Right kidney (tissue), 9 donors: Measurements from ENCODE around the gene KRTAP19-7.

ENCODE experiments used
- DNase-seq: peaks from one replicate; pipeline ENCODE4 v3.0.0-alpha.2; 2016
- long read RNA-seq, 8 donors: transcript quantifications; one replicate each; lab custom pipeline, GENCODE V29; 2026

Gene KRTAP19-7, protein sequence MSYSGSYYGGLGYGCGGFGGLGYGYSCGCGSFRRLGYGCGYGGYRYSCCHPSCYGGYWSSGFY
- long read RNA-seq, donor 1, result 0 reads
- long read RNA-seq, donor 2, result 0 reads
- long read RNA-seq, donor 3, result 0 reads
- long read RNA-seq, donor 4, result 0 reads
- long read RNA-seq, donor 5, result 0 reads
- long read RNA-seq, donor 6, result 0 reads
- long read RNA-seq, donor 7, result 0 reads
- long read RNA-seq, donor 8, result 0 reads

DNA sequence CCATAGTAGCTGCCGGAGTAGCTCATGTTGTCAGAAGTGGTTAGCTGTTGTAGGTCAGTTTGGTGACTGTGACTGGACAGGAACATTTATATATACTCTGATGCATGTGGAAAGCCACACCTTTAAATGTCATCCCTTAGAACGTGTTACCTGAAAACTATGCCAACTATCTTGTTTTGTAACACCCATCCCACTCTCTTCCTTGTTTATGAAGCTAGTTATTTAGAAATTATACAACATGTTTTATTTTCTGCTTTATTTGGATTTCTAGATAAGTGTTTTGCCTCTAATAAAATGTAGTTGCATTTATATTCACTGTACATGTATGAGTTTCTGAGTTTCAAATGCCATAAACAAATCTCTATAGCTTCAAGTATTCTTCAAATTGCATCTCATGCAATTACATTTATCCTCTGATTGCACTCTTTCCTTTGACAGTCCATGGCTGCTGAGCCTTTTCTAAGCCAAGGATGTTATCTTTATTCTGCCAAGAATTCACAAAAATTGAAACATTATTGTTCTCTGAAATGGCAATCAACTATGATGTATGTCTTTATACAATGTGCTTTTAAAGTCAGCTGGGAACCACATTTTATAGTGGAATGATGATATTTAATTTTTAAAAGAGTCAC is at the start of gene KRTAP19-7:
TSS of gene KRTAP19-7 (minus strand) at position 51 of the 632 bp plus-strand sequence. CDS start at position 26, 25 bp downstream.
- DNase-seq, result no peak

DNA sequence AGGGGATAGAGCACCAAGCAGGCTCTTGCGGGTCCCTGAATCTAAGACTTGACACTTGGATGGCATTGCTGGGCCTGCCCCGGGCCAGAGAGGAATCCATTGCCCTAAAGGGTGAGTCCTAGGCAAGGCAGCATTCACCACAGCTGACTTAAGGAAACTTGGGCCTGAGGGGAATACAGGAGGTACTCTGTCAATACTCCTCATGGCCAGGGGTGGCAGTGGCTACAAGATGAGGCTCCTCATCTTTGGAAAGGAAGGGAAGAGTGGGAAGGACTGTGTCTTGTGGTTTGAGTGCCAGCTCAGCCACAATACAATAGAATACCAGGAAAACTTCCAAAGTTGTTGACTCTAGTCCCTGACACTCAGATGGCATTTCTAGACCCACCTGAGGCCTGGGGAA is 44.9 kb upstream of the KRTAP19-7 start:
- no peak for DNase-seq

DNA sequence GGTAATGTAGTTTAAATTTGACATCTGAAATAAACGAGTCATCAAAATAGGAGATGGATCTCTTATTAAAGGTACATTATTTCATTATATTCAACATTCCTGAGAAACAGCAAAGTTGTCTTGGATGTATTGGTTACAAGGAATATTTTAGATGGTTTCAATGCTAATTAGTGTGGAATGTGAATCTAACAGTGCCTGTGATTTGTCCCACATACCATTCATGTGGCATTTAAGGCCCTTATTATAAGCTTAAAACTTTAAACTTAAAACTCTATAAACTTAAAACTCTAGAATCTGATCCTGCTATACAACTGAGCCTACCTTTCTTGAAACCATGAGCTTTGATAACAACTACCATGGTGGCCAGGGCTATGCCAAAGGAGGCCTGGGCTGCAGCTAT is 39.7 kb upstream of the KRTAP19-7 start, which contains the start of gene KRTAP22-1:
TSS of gene KRTAP22-1 (plus strand) at position 301 of the 400 bp plus-strand sequence.
- DNase-seq, result no peak

DNA sequence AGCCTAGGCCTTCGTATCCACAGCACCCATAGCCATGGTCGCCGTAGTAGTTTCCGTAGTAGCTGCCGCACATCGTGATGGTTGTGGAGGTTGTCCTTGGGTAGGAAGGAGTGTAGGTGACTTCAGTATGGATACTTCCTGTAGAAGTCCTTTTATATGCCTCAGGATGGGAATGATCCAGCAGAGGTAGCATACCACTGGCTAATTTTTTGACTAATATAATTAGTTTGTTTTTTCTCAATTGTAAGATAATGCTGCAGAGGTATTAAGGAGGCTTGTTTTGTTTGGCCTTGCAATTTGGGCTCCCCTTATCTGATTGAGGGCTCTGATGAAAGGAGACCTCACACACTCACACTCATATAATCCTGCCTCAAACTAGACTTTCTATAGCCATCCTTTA is 37.7 kb upstream of the KRTAP19-7 start, which contains the start of gene KRTAP6-2:
TSS of gene KRTAP6-2 (minus strand) at position 101 of the 400 bp plus-strand sequence. CDS start at position 73, 28 bp downstream.
- DNase-seq, result no peak

DNA sequence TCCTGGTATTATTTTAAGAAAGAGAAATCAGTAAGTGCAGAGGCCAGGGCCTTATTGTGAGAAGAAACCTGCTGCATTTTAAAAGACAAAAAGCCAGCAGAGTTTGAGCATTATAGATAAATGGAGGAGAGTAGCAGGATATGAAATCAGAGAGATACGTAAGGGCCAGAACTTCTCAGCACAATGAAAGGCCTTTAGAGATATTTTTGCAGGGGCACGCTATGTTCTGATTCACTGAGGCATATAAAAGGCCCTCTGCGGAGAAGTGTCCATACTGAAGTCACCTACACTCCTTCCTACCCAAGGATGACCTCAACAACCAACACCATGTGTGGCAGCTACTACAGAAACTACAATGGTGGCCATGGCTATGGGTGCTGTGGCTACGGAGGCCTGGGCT is 31.0 kb upstream of the KRTAP19-7 start, which contains the start of gene KRTAP6-3:
TSS of gene KRTAP6-3 (plus strand) at position 301 of the 400 bp plus-strand sequence. CDS start at position 307, 6 bp downstream.
- DNase-seq, result no peak

DNA sequence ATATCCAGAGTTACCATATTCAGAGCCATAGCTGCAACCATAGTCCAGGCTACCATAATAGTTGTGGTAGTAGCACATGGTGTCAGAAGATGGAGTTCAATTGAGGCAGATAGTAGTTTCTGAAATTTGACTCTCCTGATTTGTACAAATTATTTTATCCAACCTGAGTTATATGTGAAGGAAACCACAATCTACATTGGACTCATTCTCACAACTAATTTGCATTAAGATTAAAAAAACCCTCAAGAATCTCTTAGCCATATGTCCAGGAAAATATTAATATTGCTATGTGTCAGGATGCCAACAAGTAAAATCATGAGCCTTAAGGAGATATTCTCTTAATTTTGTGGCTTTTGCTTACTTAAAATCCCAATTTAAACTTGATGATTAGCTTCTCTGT is 29.2 kb upstream of the KRTAP19-7 start, which contains the start of gene KRTAP22-2:
TSS of gene KRTAP22-2 (minus strand) at position 101 of the 400 bp plus-strand sequence.
- DNase-seq, result no peak

DNA sequence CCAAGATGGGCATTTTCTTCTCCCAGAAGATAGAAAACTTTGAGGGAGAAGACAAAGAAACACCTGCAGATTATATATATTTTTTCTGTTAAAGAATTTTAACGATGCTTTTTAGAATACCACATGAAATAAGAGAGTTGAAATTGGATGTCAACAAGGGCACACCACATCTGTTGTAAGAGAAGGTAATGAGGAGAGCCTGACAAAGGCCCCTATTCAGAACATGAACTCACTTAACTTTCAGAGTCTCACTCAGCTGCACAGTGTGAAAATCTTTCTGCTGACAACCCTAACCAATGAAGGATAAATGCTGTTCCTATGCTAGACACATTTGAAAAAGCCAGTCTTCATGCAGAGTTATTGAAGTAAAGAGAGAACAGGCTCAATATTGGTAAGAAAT is 21.8 kb upstream of the KRTAP19-7 start:
- DNase-seq, result no peak

DNA sequence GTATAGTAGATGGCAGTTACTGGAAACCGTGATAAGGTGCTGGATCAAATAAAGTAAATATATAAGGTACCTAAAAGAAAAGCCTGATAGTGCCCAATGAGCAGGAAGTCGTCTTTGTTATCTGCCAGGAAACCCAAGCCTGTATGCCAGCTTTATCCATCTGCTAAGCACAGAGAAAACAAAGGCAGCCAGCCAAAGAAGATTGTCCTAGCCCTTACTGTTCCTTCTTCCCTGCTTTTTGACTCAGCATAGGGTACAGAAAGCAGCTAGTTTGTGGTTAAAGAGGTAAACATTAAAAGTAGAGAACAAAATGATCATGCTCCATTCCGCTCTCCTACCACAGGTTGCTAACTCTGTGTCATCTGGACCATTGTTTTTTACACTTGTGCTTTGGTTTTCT is 19.0 kb upstream of the KRTAP19-7 start:
- DNase-seq, result no peak

DNA sequence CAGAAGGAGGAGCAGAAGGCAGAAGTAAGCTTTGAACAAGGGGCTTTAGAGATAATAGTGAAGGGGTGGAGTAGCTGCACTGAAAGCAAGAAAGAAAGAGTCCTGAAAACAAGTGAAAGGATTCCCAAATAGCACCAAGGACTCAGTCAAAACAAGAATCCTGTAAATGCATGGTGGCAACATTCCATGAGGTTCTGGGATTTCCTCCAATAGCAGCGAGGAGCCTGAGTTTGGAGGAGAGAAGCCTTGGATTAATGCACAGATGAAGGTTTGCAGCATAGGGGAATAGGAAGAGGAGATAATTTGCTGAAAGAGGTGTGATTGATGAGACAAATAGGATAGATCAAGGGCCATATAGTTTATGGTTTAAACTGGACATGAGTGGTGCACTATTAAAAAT is 18.2 kb upstream of the KRTAP19-7 start:
- no peak for DNase-seq

DNA sequence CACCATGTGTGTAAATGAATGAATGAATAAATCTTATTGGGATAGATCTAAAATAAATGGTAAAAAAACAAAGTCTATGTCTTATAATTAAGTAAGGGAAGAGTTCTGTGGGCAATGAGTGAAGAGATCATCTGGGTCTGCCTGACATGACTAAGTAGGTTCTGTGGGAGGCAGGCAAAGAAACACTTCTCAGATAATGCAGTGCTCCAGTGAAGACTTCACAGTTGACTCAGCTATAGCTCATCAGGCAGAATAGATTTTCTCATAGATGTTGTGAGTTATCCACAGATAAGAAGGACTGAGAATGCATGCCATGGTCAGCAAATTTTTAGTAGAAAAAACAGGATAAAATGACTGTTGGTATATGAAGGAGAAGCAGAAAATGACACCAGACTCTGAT is 16.7 kb upstream of the KRTAP19-7 start:
- no peak for DNase-seq

DNA sequence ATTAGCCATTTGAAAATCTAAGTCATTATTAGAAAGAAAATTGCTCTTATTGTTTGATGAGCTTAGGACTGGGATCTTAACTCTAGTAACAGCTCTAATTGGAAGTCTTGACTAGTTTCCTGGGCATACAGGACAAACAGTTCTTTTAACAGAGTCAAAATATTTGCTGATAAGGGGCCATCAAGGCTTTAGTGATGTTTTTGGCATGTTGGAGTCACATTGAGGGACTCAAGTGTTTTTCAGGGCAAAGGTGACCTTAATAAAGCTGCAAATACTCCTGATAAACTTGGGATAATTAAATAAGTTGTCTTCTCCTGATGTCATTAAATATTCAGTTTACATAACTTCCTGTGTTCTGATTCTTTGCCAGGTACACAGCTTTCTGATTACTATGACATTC is 6.5 kb upstream of the KRTAP19-7 start:
- no peak for DNase-seq

DNA sequence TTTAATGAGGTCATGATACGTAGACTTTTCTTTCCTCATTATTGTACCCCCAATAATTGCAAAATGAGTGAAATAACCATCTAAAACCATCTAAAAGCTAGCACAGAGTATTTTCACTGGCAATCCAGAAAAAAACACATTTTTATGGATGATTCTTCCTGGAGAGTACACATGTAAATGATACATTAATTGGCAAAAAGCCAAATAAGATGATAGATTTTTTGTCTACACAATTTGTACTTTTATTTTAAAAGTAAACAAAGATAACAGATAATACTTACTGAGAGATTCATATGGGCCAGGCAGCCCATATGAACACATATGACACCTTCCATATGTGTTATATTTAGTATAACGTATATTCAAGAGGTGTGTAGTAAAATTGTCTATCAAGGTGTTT is 2.5 kb upstream of the KRTAP19-7 start:
- no peak for DNase-seq

DNA sequence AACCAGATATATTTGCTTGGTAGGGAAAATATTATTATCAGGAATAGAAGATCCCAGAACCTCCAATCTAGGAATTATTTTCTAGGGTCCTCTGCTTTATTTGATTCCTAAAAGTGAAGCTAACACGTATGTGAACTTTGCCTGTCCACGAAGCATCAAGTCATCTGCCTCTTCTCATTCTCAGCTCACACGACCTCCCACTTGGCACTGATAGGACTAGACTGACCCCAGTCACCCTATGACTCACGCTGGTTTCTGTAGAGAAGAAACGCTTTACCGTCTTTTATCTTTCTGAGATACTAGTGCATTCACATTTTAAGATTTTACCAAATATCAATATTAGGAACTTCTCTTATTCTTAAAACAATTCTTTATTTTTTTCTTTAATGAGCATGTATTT is 2.0 kb upstream of the KRTAP19-7 start:
- DNase-seq, result no peak

DNA sequence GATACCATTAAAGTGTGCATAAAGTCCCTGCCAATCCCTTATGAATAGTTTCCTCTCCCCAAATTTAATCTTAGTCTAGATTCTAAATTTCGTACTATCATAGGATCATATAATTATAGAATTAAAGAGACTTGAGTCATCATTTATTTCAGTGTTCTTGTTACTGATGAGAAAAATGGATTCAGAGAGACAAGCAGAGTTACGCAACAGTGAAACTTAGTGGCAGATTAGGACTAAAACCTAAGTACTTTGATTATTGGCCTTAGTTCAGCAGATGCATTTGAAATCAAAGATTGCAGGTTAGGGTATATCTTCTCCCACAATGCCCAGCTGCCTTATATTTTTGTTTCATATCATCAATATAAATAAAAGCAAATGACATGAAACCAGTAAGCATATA is 843 bp upstream of the KRTAP19-7 start:
- DNase-seq, result no peak

DNA sequence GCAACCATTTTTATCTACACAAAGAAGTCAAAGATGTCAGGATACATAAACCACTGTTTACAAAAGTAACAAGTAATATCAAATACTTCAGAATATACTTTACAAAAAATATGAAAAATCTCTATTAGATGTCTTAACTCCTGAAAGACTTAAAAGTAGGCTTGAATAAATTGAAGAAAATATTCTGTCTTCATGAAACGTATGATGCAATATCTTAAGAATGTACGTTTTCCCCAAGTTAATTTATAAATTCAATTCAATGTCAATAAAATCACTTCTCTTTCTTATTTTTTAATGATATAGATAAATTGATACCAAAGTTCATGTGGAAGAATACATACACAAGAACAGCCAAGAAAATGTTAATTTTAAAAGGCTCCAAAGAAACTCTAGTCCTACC is 6.0 kb downstream of the KRTAP19-7 start:
- DNase-seq, result no peak

DNA sequence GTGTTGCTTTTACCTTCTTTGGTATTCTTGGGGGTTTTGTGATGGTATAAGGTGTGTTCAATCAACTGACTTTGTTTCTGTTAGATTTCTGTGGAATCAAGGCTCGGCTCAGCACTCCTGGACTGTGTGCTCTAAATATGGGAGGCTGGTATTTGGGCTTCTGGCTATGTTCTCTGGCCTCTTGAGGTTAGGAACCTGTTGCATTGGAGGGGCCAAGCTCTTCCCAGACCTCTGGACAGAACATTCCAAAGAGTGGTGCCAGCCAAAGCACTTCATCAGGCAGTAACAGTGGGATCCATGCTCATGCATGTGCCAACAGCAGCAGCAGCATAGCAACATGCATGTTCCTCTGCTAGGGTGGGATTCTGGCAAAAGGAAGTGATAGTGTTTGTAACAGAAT is 8.3 kb downstream of the KRTAP19-7 start:
- DNase-seq, result no peak

DNA sequence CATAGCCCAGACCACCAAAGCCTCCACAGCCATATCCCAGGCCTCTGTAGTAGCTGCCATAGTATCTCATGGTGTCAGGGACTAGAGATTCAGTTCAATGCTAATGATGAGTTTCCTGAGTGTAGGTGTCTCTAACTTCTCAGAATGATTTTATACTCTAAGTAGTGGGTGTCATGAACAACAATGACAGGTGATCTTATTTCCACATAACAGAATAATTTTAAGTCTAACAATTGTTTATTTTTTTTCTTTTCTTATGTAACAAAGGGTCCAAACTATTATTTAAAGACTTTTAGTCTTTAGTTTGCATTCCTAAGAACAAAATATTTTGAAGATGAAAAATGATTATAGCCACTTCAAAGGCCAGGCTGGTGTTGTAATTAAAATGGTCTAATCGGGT is 19.4 kb downstream of the KRTAP19-7 start, which contains the start of gene KRTAP19-6:
TSS of gene KRTAP19-6 (minus strand) at position 101 of the 400 bp plus-strand sequence. CDS start at position 70, 31 bp downstream.
- no peak for DNase-seq

DNA sequence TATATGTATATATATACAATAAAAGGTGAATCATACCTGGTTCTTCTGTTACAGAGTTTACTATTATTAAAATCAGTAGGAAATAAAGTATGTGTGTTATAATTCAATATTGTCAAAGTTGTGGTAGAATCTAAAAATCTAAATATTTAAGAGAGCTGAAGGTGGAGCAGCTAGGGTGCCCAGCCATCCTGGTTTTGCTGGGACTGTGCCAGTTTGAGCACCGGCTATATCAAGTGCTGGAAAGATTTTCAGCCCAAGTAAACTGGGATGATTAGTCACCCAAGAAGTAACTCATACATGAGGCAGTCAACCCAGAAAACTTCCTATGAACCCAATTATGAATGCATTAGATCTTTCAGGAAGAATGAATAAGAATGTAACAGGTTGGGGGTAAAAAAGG is 42.2 kb downstream of the KRTAP19-7 start:
- DNase-seq, result no peak

DNA sequence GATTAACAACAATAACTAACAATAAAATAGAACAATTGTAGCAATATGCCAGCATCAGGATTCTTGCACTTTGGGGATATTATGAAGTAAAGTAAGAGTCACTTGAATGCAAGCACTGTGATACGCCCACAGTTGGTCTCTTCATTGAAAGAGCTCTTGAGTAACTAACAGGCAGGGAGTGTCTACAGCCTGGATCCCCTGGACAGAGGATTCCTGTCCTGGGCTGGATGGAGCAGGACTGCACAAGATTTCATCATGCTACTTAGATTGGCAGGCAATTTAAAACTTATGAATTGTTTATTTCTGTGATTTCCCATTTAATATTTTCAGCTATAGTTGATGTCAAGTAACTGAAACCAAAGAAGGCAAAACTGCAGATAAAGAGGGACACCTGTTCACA is 45.4 kb downstream of the KRTAP19-7 start:
- DNase-seq, result no peak
